ENCODE data around the gene FAM3B.

DNA sequence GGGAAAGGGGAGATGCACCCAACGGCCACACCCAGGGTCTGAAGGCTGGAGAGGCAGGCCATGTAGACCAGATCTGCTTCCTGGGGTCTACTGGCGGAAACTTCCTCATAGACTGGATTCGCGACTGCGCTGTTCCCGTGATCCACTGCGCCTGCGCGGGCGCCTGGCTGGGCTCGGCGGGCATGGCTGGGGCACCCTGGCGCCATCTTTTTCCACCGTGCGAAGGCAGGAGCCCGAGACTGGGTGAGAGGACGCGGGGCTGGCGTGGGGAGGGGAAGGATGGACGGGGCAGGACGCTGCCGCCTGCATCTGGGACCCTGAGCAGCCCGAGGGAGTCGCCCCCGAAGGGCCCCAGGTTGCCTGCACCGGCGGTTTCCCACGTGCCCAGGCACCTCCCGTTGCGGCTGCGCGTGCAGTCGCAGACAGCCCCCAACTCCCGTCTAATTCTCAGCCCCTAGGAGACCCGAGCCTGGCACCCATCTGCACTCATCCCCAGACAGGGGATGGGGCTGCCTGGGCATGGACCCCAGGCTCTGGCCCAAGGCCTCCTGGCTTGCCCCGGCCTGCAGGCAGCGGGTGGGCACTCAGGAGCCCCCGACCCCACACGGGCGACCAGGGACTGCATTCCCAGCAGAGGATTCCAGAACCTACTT, 12.4 kb upstream of the FAM3B start:
- TF ChIP-seq, protein P1, sequence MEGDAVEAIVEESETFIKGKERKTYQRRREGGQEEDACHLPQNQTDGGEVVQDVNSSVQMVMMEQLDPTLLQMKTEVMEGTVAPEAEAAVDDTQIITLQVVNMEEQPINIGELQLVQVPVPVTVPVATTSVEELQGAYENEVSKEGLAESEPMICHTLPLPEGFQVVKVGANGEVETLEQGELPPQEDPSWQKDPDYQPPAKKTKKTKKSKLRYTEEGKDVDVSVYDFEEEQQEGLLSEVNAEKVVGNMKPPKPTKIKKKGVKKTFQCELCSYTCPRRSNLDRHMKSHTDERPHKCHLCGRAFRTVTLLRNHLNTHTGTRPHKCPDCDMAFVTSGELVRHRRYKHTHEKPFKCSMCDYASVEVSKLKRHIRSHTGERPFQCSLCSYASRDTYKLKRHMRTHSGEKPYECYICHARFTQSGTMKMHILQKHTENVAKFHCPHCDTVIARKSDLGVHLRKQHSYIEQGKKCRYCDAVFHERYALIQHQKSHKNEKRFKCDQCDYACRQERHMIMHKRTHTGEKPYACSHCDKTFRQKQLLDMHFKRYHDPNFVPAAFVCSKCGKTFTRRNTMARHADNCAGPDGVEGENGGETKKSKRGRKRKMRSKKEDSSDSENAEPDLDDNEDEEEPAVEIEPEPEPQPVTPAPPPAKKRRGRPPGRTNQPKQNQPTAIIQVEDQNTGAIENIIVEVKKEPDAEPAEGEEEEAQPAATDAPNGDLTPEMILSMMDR (IDR thresholded peaks at IDR 0.05): no peak
- no peak for TF ChIP-seq POLR2A (IDR thresholded peaks at IDR 0.05)

Measured in lower leg skin (tissue), 3 donors.